ENCODE data around the gene MND1. TPM values are rescaled to one million over a fixed set of nuclear protein-coding genes. Genes with fewer than 3 reads are reported as not detected.
"Not testable (repeated sequence)": the region's sequence is repeated elsewhere in the genome, so short reads cannot be mapped to it uniquely, and the experiment has no call there.

Gene MND1
- total RNA-seq, 1 experiment from 2014 or later: 21.8 TPM

- Mint-ChIP-seq H3K4me3 (ENCODE audit: unreplicated experiment) (no peak overlapping the region), H3K27ac (ENCODE audit: unreplicated experiment) (peak overlapping the region; percentile 53), H3K4me1 (ENCODE audit: low read depth, unreplicated experiment) (no peaks in the 10 kb centered on the region), H3K9me3 (ENCODE audit: unreplicated experiment) (no peaks in the 10 kb centered on the region), H3K27me3 (ENCODE audit: insufficient read depth, unreplicated experiment) (no peaks in the 10 kb centered on the region), H3K36me3 (ENCODE audit: insufficient read depth, unreplicated experiment) (no peaks in the 10 kb centered on the region)
- ChIA-PET POLR2A (no interaction called here), CTCF (interaction anchor here (1.3 kb wide), 1 partner anchor 12 kb away, joined by 4 read pairs; no protein-coding TSS in a partner anchor)
- BruUV-seq (replicated peaks): no TSS peak
- Histone ChIP-seq H3K36me3 (ENCODE audit: control insufficient read depth, insufficient read depth, low read length) (no peaks in the 10 kb centered on the region), H3K4me3 (ENCODE audit: low read depth, low read length) (no peak overlapping the region), H3K9me3 (no peaks in the 10 kb centered on the region), H3K27me3 (replicated peaks; ENCODE audit: control insufficient read depth, insufficient read depth, low read length) (no peaks in the 10 kb centered on the region), H3K4me1 (no peaks in the 10 kb centered on the region)
- DNase-seq: no peak
- intact Hi-C loops (cut with micrococcal nuclease; ENCODE audit: unreplicated experiment): no loop called here
- no peak for TF ChIP-seq CTCF (IDR thresholded peaks at IDR 0.05; ENCODE audit: insufficient read depth in 1 of 2, low read depth in 1 of 2, low read length in 1 of 2, severe bottlenecking in 1 of 2, unreplicated experiment in 1 of 2)
Measured at GRCh38 chr4:153452658-153453378, 108.3 kb downstream of the MND1 start.

GRCh38 chr4:153453402-153453801 is 108.9 kb downstream of the MND1 start:
- no peaks in the 10 kb centered on the region for H3K36me3 Mint-ChIP-seq (ENCODE audit: insufficient read depth, unreplicated experiment)
- H3K9me3 ChIP-seq: no peaks in the 10 kb centered on the region
- intact Hi-C loops (cut with micrococcal nuclease; ENCODE audit: unreplicated experiment): no loop called here
- H3K4me3 ChIP-seq (ENCODE audit: low read depth, low read length): no peak overlapping the region
- H3K4me1 ChIP-seq: no peaks in the 10 kb centered on the region
- H3K9me3 Mint-ChIP-seq (ENCODE audit: unreplicated experiment): no peaks in the 10 kb centered on the region
- TF ChIP-seq CTCF (IDR thresholded peaks at IDR 0.05; ENCODE audit: insufficient read depth in 1 of 2, low read depth in 1 of 2, low read length in 1 of 2, severe bottlenecking in 1 of 2, unreplicated experiment in 1 of 2): no peak
- DNase-seq: no peak
- no peak overlapping the region for H3K4me3 Mint-ChIP-seq (ENCODE audit: unreplicated experiment)
- H3K27me3 ChIP-seq (replicated peaks; ENCODE audit: control insufficient read depth, insufficient read depth, low read length): no peaks in the 10 kb centered on the region
- H3K36me3 ChIP-seq (ENCODE audit: control insufficient read depth, insufficient read depth, low read length): no peaks in the 10 kb centered on the region
- no TSS peak for BruUV-seq (replicated peaks)
- no peaks in the 10 kb centered on the region for H3K27me3 Mint-ChIP-seq (ENCODE audit: insufficient read depth, unreplicated experiment)
- ChIA-PET POLR2A (no interaction called here), CTCF (interaction anchor here (1.3 kb wide), 1 partner anchor 11 kb away, joined by 4 read pairs; no protein-coding TSS in a partner anchor)
- H3K4me1 Mint-ChIP-seq (ENCODE audit: low read depth, unreplicated experiment): no peaks in the 10 kb centered on the region
- no peak overlapping the region for H3K27ac Mint-ChIP-seq (ENCODE audit: unreplicated experiment)

DNA sequence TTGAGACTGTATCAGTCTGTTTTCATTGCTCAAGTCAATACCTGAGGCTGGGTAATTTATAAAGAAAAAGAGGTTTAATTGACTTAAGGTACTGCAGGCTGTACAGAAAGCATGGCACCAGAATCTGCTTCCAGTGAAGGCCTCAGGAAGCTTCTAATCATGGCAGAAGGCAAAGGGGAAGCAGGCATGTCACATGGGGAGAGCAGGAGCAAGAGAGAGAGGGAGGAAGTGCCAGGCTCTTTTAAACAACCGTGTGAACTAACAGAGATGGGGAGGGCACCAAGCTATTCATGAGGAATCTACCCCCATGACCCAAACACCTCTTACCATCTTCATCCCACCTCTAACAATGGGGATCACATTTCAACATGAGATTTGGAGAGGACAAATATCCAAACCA is 114.5 kb downstream of the MND1 start:
- H3K27me3 ChIP-seq (replicated peaks; ENCODE audit: control insufficient read depth, insufficient read depth, low read length): no peaks in the 10 kb centered on the region
- no peaks in the 10 kb centered on the region for H3K9me3 Mint-ChIP-seq (ENCODE audit: unreplicated experiment)
- no peak for TF ChIP-seq CTCF (IDR thresholded peaks at IDR 0.05; ENCODE audit: insufficient read depth in 1 of 2, low read depth in 1 of 2, low read length in 1 of 2, severe bottlenecking in 1 of 2, unreplicated experiment in 1 of 2)
- H3K4me3 Mint-ChIP-seq (ENCODE audit: unreplicated experiment): no peak overlapping the region
- H3K4me1 Mint-ChIP-seq (ENCODE audit: low read depth, unreplicated experiment): no peaks in the 10 kb centered on the region
- no peak for DNase-seq
- intact Hi-C loops (cut with micrococcal nuclease; ENCODE audit: unreplicated experiment): no loop called here
- no peaks in the 10 kb centered on the region for H3K36me3 ChIP-seq (ENCODE audit: control insufficient read depth, insufficient read depth, low read length)
- no TSS peak for BruUV-seq (replicated peaks)
- ChIA-PET POLR2A (no interaction called here), CTCF (no interaction called here)
- no peaks in the 10 kb centered on the region for H3K36me3 Mint-ChIP-seq (ENCODE audit: insufficient read depth, unreplicated experiment)
- H3K4me1 ChIP-seq: no peaks in the 10 kb centered on the region
- no peak overlapping the region for H3K27ac Mint-ChIP-seq (ENCODE audit: unreplicated experiment)
- no peak overlapping the region for H3K4me3 ChIP-seq (ENCODE audit: low read depth, low read length)
- no peaks in the 10 kb centered on the region for H3K27me3 Mint-ChIP-seq (ENCODE audit: insufficient read depth, unreplicated experiment)
- no peaks in the 10 kb centered on the region for H3K9me3 ChIP-seq

- H3K4me1 ChIP-seq; intact Hi-C loops (cut with micrococcal nuclease; ENCODE audit: unreplicated experiment); H3K4me3 ChIP-seq (ENCODE audit: low read depth, low read length); H3K4me3 Mint-ChIP-seq (ENCODE audit: unreplicated experiment); H3K27me3 ChIP-seq (replicated peaks; ENCODE audit: control insufficient read depth, insufficient read depth, low read length); H3K9me3 Mint-ChIP-seq (ENCODE audit: unreplicated experiment); DNase-seq; BruUV-seq (replicated peaks); H3K27me3 Mint-ChIP-seq (ENCODE audit: insufficient read depth, unreplicated experiment); H3K36me3 ChIP-seq (ENCODE audit: control insufficient read depth, insufficient read depth, low read length); CTCF ChIA-PET; H3K27ac Mint-ChIP-seq (ENCODE audit: unreplicated experiment); POLR2A ChIA-PET; H3K9me3 ChIP-seq; H3K4me1 Mint-ChIP-seq (ENCODE audit: low read depth, unreplicated experiment); H3K36me3 Mint-ChIP-seq (ENCODE audit: insufficient read depth, unreplicated experiment): not testable (repeated sequence)
Measured at GRCh38 chr4:153461549-153461948, 117.1 kb downstream of the MND1 start.
